GM11168 (cell line): ENCODE measurements around the gene PLOD3.

Experiments
- in situ Hi-C: fragments of 300-500 bp; cut with MboI; formaldehyde crosslinking; loops from one replicate; pipeline ENCODE4 v1.12.0; 2022; ENCODE audit warnings: low sequenced_read_pairs; ENCODE audit not compliant: unreplicated experiment

Gene PLOD3

DNA sequence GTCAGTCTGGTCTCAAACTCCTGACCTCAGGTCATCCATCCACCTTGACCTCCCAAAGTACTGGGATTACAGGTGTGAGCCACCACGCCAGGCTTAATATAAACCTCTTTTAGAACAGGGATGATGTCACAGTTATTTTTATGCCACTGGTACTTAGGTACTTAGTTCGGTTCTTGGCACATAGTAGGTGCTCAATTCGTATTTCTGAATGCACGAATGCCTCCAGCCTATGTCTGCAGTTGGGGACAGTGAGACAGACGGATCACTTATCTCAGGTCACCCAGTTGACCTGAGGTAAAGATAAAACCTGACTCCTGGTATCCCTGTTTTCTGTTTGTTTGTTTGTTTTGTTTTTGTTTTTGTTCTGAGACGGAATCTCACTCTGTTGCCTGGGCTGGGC lies 31.2 kb downstream of the PLOD3 start:
- in situ Hi-C loops: no loop called here

DNA sequence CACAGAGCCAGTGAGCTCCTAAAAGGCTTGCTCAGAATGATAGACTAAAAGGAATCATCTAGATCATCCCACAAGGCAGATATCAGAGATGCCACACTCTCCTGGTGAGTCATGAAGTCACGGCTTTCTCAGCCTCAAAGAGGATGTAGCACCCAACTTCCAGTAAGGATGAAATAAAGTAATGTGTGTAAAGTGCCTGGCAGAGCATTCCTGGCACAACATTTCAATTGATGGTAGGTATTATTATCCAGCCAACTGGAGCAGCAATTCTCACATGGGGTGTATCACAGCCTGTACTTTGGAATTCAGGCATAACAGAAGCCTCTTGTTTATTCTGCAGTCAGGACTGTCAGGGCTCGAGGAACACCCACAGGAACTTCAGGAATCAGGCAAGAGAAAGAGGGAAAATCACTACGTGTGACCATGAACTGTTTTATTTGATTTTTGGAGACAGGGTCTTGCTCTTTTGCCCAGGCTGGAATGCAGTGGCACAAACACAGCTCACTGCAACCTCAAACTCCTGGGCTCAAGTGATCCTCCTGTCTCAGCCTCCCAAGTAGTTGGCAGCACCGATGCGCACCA lies 32.0 kb downstream of the PLOD3 start:
- in situ Hi-C loops: no loop called here

DNA sequence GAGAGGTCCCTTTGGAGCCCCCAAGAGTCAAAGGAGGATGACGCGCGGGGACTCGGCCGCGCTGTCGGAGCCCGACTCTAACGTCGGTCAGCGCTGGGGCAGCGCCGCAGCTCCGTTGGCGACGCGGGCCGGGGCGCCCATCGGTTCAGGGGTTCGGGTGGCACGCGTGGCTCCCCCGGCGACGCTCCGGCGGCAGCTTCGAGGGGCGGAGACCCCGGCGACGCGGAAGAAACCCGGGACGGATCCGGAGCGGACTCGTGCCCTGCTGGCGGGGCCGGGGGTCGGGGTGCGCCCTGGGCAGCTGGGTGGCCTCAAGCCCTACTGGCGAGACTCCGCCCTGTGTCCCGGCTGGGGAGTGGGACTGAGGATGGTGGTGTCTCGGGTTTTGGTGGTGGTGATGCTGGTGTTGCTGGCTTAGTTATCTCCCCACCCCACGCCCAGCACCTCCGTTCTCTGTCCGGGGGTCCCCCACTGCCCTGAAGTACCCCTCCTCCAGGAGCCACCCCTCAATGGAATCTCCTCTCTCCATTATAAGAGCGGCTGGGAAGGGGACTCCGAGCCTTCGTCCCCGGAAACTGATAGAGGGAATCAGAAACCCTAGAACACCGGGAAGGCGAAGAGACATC lies 37.1 kb downstream of the PLOD3 start, which contains the start of gene NAT16:
Gene NAT16, minus strand, starts transcription at position 164 of the 626 bp plus-strand sequence. CDS start 5,486 bp downstream, outside the sequence.
- in situ Hi-C loops: no loop called here

DNA sequence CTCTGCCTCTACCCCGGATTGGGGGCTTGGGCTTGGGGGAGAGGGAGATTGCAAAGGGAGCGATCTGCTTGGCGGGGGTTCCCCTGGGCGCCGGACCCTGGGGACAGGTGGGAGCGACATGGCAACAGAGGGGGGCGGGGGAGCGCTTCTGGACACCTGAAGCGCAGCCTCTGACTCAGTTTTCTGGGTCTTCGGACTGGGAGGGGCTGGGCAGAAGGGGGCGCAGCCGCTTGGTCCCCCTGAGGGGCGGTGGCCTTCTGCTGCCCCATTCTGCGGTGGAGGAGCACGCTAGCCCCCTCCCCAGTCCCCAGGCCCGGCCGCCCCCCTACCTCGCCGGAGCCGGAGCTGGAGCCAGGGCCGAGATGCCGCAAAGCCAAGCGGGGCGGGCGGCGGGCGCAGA lies 37.7 kb downstream of the PLOD3 start:
- in situ Hi-C loops: no loop called here

DNA sequence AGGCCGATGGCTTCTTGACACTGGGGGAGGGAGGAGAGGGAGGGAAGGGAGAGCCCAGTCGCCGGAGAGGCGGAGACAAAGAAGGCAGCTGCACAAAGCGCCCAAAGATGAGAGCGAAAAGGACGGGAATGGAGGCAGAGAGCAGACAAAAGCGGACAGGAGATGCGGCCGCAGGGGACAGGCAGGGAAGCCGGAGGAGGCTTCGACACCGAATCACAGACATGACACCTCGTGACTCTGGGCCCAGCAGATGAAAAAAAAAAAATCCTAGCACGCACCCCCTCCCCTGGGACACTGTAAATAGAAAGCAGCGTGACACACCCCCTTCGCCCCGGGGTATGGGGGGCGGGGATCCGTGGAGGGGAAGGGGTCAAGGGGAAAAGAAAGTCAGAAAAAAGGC lies 38.3 kb downstream of the PLOD3 start:
- in situ Hi-C loops: no loop called here

DNA sequence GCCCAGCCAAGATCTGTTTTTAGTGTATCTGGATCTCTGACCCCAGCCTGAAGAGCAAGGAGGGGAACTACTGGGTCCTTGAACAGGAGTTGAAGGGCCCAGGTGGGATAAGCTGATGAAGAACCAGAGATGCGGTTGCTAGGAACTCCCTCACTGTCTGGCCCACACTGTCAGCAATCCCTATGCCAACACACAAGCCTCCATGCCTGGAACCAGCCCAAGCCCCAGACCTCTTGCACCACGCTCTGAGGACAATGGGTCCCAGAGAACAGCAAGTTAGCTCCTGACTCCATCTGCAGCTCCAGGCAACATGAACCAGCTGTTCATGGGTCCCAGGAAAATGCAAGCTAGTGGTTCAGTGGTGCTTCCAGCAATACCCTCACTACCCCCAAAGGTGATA lies 39.7 kb downstream of the PLOD3 start:
- in situ Hi-C loops: no loop called here

DNA sequence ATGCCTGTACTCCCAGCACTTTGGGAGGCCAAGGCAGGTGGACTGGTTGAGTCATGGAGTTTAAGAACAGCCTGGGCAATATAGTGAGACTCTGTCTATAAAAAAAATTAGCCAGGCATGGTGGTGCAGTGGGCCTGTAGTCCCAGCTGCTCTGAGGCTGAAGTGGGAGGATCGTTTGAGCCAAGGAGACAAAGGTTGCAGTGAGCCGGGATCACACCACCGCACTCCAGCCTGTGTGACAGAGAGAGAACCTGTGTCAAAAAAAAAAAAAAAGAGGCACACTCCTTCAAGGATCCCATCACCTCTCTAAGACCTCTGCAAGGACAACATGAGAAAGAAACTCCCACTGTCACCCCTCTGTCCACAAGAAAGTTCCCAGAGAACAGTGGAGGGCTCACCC lies 41.7 kb downstream of the PLOD3 start:
- in situ Hi-C loops: no loop called here

DNA sequence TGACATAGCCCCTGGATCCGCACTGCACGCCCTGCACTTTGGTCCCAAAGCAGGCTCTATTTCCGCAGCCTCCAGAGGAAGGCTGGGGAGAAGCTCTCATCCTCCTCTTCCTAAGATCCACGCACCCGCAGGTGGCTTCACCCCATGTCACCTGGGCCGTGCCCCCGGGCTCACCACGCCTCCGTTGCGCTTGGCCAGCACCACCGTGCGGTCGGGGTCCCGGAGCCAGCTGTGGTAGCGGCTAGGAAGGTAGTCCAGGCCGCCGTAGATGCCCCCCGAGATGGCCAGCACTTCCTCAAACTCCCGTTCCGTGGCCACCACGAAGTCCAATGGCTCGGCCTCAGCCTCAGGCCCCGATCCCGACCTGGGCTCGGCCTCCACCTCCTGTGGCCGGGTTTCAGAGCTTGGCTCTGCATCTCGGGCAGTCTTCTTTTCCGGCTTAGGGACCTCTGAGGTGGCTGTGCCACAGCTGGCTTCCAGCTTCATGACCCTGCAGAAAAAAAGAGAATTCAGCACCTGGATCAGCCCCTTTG lies 43.0 kb downstream of the PLOD3 start:
- in situ Hi-C loops: no loop called here

DNA sequence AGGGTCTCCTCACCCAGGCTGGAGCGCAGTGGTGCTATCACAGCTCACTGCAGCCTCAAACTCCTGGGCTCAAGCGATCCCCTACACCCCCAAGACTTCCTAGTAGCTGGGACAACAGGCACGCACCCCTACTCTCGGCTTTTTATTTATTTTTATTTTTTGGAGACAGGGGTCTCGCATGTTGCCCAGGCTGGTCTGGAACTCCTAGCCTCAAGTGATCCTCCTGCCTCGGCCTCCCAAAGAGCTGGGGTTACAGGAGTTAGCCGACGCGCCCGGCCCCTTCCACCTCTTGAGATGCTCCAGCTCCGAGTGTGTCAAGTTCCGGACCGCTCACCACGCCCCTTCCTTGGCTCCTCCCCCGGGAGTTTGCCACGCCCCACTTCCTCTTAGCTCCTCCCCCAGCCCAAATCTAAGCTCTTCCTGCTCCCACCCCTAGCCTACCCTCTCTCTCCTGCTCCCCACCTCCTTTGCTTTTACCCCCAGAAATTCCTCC lies 43.6 kb downstream of the PLOD3 start:
- in situ Hi-C loops: no loop called here

DNA sequence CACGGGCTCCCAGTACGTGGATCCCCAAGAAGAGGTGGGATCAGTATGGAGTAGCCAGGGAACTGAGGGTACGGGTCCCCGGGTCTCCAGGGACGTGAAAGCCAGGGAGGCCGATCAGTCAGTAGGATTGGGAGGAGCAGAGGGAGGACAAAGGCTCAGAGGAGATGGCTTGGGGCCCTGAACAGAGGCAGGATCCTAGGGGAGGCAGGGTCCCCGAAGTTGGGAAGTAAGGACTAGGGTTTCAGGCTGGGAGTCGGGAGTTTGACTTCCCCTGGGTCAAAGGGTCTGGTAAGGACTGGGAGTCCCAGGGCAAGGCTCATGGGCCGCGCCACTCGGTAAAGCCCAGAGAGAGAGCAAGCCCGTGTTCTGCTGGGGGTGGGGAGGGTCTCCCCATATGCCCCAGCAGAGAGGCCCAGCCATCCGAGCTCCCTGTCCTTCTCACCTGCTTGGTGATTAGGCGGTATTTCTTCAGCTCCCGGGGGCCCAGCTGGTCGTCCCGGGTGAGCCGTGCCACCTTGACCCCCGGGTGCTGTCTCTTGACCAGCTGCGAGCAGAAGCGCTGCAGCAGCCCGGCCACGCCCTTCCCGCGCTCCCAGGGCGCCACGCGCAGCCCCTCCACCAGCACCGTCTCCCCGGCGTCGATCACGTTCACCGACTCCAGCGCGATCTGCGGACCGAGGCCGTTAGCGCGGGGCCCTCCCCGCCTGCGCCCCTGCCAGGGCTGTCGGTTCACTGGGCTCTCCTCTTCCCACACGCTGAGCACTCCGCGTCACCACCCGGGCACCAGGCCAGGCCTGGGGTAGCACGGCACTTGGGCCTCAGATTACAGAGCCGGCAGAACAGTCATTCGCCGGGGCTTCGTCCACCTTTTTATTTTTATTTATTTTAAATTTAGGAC lies 44.3 kb downstream of the PLOD3 start:
- in situ Hi-C loops: no loop called here

DNA sequence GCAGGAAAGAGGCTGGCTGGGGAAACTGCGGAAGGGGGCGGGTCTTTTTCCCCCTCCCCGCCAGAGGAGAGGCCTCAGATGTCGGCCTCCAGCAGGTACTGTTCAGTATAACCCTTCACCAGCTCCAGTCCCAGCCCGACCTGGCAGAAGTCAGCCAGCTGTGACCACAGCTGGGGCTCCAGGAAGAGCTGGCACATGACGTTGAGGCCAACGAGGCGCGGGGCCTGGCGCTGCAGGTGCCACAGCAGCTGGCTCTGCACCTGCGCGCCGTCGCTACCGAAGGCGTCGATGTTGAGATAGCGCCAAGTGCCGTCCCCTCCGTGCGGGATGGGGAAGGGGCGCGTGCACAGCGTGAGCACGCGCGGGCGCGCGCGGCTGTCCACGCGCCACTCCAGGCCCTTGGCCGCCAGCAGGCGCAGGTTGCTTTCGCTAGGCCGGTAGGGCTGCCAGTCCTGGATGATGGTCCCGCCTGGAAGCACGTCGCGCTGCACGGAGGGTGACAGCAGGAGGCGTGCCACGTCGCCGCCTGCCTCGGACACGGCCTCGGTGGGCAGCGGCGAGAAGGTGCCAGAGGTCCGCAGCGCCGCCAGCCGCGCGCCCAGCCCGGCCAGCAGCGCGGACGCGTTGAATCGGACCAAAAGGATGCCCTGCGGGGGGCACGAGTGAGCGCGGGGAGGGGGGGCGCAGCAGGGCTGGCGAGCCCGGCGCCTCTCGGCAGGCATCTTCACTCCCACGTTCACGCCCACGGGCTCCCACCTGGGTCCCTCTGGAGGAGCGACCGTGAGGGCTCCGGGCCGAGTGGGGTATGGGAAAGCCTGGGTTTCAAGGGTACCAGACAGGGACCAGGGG lies 45.2 kb downstream of the PLOD3 start:
- in situ Hi-C loops: no loop called here

DNA sequence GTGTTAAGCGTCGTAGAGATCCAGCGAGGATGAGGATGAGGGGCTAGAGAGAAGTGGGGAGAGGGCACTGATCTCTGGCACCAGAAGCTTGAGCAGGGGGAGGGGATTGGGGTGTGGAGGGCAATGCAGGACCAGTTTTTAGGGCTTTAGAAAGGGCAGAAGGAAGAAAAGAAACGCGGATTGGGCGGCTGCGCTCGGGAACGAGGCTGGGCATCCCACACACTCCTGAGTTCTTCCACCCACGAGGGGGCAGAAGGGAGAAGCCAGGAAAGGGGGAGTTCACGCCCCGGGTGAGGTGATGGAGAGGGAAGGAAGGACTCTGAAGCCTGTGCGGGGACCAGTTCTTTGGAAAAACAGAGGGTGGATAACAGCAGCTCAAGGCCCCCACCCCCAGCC lies 45.9 kb downstream of the PLOD3 start:
- in situ Hi-C loops: no loop called here

DNA sequence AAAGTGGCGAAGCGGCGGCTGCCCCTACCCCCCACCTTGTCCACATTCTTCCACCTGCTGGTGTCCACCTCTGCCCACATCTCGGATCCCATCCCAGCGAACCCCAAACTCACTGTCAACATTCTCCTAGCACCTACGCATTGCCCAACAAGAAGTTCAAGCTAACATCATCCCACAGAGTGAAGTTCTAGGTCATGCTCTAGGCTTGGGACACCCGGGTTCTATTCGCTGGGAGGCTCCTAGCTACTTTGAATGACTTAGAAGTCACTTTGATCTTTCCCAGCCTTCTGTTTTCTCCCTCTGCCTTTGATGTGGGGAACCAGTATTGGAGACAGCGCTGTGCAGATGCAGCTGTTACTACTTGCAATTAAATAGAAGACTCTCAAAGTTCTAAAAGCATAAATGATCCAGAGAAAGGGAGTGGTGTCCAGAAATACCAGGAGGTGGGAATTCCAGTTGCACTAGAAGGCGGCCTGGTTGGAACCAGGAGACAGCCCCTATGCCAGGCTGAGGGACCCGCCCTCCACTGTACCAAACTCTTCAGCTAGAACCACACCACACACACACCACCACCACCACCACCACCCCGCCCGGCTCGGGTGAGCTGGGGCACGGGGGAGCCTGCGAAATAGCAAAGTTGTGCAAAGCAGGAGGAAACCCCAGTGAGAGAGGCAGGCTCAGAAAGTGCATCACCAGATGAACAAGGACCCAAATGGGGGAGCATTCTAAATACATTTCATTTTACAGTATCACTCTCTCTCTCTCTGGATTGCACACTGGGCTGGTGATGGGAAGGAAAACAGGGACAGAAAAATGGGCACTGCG lies 46.6 kb downstream of the PLOD3 start:
- in situ Hi-C loops: no loop called here

DNA sequence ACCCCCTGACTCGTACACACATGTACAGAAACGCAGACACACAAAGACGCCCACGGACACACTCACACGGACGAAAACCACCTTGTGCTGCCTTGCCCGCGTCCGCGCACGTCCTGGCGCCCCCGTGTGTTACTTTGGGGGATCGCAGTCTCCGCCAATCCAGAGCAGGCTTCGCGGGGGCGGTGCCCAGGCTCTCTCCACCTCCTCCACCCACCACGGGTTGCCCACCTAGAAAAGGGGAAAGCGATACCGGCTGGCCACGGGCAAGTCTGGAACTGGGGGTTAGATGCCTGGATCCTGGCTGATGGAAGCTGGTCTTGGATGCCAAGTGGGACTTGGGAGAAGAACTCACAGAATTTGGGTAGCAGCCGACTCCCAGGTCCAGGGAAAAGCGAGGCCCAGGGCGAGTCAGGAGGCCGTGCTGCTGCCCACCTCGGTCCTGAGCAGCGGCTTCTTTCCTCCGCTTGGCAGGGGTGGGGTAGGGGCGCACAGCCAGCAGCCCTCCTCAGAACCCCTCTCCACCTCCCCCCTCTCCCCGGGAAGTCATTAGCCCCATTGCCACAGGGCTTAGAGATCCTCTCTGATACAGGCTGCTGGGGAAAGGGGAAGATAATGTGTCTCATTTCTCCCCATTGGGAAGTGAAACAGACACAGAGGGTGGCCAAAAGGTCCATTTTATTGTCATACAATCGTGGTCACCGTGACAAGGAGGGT lies 47.4 kb downstream of the PLOD3 start:
- in situ Hi-C loops: no loop called here

DNA sequence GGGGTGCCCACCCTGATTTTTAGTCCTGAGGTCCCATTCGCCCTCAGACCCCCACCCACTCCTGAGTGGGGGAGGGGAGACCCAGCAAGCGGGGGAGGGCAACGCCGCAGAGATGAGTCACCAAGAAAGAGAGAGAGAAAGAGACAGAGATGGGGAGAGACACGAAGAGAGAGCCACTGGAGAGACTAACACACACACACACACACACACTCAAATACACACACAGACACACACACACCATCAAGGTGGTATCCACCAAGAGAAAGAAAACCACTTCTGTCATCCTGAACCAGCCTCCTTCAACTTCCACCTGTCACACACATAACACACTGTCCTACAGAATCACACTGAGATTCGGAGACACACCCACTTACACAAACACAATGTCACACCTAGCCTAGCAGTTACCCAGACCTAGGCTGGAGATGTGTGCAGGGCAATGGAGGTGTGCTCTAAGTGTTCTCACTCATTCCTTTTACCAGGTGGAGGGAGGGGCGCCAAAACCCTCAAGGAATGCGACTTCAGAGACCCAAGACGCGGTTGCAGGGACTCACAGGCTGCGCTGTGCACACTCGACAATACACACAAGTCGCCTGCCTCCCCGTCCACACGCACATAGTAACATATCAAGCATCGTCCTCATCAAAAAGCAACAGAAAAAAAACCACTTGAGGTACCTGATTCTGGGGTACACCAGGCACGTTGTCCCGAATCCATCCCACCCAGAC lies 48.1 kb downstream of the PLOD3 start:
- in situ Hi-C loops: no loop called here

DNA sequence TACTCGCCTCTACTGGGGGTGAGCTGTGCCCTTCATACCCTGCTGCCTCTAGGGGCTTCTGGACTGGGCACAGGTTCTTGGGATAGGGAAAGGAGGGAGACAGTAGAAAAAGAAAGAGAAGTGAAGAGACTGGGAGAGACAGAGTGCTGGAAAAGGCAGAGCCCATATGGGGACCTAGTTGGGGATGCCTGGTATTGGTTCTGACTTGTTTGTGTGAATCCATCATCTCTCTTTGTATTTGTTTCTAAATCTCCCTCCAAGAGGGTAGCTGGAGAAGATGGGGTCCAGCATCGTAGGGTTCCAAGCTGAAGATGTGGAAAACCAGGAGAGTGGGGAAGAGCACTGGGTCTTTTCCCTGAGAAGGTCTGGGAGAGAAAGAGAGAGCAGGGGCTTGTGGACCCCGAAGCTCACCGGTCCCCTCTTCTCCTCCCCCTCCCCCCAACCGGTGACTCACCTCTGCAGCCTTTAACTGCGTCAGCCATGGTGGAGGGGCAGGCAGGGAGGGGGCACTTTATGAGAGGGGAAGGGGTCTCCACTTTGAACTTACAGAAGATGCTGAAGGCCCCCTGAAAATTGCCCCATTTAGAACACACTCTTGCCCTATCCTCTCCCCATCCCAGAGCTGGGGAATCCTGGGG lies 48.9 kb downstream of the PLOD3 start:
- in situ Hi-C loops: no loop called here

DNA sequence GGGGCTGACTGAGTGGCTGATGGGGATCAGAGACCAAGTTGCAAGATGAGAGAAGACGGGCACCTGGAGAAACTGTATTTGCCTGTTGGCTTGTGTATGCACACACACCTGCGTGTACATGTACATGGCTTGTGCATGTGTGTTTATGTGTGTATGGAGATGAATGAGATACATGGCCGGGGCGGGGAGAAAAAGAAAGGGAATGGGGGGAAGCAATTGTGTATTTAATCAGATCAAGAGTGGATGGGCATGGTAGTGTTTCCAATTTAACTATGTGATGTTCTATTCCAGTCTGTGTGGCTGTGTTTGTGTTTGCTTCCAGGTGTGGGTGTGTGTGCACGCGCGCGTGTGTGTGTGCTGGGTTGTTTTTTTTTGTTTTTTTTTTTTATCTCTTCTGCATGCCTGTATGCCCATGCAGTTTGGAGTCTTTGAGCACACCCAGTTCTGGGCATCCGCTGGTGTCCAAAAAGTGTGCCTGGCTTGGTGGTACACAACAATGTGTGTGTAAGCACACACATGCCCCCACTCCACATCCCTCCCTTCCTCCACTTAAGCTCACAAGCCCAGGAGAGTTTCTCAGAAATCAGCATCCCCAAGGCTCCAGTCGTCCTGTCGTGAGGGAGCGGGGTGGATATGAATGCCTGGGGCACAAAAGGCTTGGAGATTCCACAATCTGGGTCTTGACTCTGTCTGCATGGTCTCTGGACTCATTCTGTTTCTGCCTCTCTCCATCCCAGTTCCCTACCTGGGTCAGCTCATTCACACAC lies 49.6 kb downstream of the PLOD3 start:
- in situ Hi-C loops: no loop called here
